ENCODE results near the gene E2F8.
"Not testable (repeated sequence)": the region's sequence is repeated elsewhere in the genome, so short reads cannot be mapped to it uniquely, and the experiment has no call there.

E2F8 gene

DNA sequence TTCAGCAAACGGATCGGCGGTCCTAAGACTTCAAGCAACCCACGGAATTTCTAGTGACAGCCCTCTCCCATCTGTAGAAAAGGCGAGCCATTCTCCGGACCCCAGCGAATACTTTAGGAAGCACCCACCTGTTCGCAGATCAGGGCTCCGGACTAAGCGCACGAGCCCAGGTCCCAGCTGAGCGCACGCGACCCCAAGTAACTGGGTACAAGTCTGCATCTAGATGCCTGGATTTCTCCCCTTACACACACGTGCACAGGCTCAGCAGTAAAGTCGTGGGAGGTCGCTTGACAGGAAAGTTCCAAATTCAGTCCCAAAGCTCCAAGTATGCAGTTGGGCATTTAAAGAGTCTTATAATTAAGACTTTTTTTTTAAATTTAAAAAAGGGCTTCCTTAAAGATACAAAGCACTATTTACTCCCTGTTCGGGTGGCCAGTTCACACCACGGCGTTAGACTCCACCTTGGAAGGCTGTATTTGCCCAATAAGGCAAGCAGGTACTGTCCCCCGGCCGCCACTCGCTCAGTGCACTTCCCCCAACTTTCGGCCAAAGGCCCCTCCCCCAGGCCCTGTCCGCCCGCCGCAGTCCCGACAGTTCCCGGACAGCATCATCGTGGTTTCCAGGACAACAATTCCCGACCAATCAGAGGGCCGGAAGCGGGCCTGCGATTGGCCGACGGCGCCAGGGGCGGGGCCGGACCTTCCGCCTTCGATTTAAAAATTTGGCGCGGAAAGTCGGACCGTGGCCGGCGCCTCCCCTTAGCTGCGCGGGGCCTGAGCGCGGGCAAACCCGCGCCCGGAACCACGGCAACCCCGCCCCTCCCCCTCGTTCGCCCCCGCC is at the start of gene E2F8:
Gene E2F8 (minus strand): TSS at position 526 of the 840 bp plus-strand sequence. CDS start 824 bp downstream, outside the sequence.
- peak; percentile 94 for DNase-seq

DNA sequence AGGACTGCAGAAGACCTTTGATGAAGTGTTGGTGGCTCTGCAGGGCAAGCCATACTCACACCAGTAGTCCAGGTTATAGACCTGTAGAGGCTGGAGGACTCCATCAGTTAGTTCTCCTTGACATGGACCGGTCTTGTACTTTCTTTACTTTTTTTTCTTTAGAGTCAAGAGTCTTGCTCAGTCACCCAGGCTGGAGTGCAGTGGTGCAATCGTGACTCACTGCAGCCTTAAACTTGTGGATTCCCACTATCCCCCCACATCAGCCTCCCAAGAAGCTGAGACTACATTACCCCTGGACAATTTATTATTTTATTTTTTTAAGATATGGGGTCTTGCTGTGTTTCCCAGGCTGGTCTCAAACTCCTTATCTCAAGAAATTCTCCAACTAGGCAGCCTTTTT is 49.6 kb upstream of the E2F8 start:
- DNase-seq = no peak

DNA sequence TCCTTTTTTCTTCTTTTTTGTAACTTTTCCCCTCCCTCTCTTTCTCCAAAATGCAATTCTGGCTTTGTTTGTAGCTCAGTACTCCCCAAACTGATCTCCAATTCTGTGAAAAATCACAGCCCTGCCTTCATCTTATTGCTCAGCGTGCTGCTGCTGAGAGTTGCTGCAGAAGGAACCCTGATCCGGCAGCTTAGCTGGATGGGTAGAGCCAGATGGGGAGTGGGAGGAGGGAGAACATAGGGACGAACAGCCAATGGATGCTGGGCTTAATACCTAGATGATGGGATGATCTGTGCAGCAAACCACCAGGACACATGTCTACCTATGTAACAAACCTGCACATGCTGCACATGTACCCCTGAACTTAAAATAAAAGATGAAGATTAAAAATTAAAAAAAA is 47.5 kb upstream of the E2F8 start:
- DNase-seq = no peak

GRCh38 chr11:19286411-19286810 is 45.7 kb upstream of the E2F8 start:
- no peak for DNase-seq

DNA sequence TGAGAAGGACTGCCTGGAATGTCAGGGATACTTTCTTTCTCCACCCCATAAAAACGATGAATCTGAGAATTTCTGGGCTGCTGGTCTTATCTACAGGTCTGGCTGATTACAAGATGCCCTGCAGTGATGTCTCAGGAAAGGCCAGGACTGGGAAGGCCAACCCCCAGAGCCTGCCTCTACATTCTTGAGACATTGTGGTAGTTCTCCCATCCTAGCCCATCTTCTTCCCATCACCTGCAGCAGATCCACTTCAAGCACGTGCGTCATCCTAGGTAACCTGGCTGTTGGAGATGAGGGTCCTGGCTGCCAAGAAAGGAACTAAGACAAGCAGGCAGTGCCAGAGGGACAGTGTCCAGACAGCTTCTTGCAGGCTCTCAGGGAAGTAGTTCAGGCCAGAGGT is 44.1 kb upstream of the E2F8 start:
- no peak for DNase-seq

DNA sequence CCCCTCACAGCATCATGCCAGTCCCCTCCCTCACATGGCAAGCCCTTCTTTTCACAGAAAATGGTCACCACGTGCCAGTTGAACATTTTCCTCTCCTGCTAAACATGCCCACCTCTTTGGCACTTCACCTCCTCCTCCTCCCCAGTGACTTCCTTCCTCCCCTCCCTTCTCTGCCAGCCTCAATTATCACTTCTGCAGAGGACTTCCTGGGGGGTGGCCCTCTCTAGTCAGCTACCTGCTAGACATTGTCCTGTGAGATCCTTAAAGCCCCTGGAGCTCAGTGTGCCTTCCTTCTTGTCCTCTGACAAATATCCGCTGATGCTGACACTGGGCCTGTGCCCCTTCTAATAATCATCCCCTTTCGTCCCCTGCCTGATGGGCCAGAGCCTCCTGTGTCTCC is 43.2 kb upstream of the E2F8 start:
- DNase-seq = no peak

GRCh38 chr11:19281555-19281954 is 40.8 kb upstream of the E2F8 start:
- DNase-seq = no peak

DNA sequence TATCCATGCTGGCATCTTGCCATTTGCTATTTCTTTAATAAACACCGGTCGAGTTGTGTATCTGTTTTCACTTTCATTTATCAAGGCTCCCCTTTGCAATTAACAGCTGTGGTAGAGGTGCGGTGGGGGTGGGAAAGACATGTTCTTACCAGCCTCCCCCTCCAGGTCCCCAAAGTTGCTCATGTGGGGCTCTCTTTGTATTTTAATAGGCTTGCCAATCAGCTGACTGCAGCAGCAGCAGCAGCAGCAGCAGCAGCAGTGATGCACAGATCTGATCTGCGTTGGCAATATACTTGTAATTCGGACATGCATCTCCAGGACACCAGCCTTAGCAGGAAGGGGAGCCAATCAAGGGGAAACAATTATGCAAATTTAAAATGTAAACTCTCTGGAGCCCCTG is 40.3 kb upstream of the E2F8 start:
- peak; percentile 19 for DNase-seq

DNA sequence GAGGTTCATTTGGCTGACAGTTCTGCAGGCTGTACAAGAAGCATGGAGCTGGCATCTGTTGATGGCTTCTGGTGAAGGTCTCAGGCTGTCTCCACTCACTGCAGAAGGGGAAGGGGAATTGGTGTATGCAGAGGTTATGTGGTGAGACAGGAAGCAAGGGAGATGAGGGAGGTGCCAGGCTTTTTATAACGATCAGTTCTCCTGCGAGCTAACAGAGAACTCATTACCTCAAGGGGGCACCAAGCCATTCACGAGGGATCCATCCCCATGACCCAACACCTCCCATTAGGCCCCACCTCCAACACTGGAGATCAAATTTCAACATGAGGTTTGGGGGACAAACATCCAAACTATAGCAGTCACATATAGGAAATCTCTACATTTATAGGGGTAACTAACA is 38.7 kb upstream of the E2F8 start:
- peak; percentile 17 for DNase-seq

- DNase-seq = no peak
These were observed 36.4 kb upstream of the E2F8 start for GRCh38 chr11:19276859-19277808.

DNA sequence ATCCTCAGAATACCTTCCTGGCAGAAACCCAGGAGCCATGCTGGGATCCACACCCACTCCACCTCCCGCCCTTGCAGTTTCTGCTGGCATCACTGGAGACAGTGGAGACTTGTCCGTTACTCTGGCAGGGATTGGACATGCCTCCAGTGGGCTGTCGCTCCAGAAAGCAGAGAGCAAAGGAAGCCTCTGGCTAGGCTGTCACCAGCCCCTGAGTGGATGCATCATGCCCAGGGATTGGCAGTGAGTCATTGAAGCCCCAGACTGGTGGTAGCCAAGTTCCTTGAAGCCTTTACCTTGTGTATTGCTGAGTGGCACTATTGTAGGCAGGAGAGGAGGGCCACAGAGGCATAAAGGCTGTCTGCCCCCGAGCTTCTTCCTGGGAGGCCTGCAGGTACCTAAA is 34.8 kb upstream of the E2F8 start:
- no peak for DNase-seq

DNA sequence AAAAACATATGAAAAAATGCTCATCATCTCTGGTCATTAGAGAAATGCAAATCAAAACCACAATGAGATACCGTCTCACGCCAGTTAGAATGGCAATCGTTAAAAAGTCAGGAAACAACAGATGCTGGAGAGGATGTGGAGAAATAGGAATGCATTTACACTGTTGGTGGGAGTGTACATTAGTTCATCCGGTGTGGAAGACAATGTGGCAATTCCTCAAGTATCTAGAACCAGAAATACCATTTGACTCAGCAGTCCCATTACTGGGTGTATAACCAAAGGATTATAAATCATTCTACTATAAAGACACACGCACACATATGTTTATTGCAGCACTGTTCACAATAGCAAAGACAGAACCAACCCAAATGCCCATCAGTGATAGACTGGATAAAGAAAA is 32.5 kb upstream of the E2F8 start:
- DNase-seq = not testable (repeated sequence)

GRCh38 chr11:19268909-19269308 is 28.2 kb upstream of the E2F8 start:
- DNase-seq = no peak

DNA sequence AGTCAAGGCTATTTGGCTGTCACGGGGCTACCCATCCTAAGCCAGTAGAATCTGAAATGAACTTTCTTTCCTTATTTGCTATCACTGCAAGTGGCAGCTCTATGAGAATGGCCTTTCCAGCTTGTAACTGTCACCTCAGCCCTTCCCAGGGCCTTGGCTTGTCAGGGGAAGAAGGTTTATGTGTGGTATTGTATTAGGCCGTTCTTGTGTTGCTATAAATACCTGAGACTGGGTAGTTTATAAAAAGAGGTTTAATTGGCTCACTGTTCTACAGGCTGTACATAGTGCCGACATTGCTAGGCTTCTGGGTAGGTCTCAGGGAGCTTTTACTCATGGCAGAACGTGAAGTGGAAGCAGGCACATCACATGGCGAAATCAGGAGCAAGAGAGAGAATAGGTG is 26.8 kb upstream of the E2F8 start:
- no peak for DNase-seq

DNA sequence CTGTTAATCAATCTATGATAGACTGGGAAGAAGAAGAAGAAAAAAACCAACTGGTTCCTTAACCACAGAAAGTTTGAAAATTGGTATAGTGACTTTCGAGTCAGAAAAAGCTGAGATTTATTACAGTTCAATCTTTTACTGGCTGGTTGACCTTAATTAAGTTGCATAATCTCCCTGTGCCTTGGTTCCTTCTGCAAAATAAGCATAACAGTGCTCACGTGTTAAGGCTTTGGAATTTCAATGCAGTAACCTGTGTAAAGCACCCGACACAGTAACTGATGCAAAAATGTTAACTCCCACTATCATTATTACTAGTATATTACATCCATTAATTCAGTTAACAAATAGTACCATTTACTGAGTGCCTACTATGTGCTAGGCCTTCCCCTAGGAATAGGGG is 22.6 kb upstream of the E2F8 start:
- no peak for DNase-seq

DNA sequence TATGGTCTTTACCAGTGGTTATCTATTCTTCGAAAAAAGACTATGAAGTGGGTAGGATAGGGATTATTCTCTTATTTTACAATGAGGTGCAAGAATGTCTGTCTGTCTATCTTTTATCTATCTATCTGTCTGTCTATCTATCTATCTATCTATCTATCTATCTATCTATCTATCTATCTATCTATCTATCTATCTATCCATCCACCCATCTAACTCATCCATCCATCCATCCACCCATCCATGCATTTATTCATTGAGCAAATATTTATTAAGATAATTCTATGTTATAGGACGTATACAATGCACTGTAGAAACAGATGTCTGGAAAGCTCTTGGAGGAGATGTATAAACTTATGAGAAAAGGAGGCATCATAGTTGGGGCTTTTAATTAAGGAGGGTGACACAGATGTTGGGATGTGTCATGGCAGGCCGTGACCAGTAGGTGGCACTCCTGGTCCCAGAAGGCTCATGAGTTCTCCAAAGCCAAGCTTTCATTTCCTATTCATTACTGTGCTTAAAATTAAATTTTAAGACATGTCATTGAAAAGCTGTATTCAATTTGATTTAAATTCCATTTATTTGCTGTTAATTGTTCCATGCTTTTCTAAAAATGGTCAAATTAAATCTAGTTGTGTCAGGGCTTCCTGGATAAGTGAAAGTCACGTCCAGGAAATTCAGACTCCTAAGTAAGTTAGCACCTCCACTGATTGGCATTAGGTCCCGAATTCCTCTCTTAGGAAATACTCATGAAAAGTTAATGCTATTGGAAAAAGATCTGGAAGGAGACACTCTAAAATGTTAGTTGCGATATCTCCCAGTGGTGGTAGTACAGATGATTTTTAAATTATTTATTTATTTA is 19.0 kb upstream of the E2F8 start:
- DNase-seq = no peak

GRCh38 chr11:19258641-19259230 is 18.0 kb upstream of the E2F8 start:
- no peak for DNase-seq

DNA sequence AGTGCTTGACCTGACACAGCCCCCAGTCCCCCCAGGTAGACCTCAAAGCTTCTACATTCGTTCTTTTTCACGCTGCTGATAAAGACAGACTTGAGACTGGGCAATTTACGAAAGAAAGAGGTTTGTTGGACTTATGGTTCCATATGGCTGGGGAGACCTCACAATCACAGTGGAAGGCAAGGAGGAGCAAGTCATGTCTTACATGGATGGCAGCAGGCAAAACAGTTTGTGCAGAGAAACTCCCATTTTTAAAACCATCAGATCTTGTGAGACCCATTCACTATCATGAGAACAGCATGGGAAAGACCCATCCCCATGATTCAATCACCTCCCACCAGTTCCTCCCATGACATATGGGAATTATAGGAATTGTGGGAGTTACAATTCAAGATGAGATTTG is 13.7 kb upstream of the E2F8 start:
- DNase-seq = not testable (repeated sequence)

GRCh38 chr11:19253817-19254216 is 13.1 kb upstream of the E2F8 start:
- no peak for DNase-seq

DNA sequence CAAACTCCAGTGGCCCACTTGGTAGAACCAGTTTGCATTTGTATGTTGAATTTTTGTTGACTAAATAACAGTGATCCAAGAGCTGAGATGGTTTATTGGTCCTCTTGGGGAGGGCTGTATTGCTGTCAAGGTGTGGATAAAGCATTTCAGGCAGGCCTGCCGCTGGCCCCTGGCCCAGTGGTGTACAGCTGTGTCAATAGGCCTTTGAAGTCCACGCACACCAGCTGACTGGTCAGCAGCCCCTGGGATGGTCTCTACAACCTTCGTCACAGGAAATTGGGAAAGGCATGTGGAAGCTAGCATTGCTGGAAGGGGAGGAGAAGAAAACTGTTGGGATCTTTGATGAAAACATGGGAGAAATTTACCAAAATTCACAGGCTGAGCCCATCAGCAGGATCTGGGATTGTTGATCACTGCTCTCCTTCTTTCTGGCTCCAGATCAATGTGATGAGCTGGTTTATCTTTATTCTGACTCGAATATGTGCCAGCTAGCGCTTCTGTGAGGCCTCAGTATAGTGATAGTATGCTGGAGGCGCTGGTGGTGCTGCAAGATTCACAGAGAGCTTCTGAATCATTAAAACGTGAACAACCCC is 12.5 kb upstream of the E2F8 start:
- peak; percentile 59 for DNase-seq

DNA sequence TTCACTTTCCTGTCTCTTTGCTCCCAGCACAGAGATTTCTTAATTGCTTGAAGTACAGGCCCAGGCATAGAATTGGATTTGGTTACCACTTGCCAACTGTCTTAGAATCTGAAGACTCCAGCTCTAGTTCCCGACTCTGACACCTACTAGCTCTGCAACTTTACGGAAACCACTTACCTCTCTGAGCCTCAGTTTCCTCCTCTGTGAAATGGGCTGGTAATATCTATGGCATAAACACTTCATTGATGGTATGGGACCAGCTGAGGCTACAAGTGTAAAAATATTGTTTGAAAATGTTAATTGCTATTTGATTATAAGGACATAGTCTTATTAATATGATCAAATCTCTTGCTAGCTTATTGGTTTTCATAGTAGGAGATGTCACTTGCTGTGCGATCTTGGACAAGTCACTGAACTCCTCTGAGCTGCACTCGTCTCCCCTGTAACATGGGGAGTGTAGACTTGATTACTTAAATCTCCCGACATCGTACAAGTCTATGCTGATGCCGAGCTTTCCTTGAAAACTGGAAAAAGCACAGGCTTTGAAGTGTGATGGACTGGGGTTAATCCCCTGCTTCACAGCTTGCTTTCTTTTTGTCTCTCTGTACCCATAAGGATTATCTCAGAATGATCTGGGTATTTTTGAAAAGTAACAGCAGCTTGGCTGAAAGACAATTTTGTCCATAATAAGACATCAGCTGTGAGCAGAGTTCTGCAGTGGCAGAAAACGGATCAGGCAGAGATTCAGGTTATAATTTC is 11.8 kb upstream of the E2F8 start:
- no peak for DNase-seq
